Thoracic aorta (tissue), 2 donors: ENCODE results near the gene MCOLN3. TPM values are rescaled to one million over a fixed set of nuclear protein-coding genes. Genes with fewer than 3 reads are reported as not detected.
A peak's percentile ranks its signal among the peaks of the same experiment; 100 is the strongest.

Experiments
- ATAC-seq: fragments of 150-250 bp; one replicate; pipeline ENCODE4 v1.8.0; 2017; ENCODE audit warnings: low read depth; ENCODE audit not compliant: insufficient number of reproducible peaks, low FRiP score
- DNase-seq: peaks from one replicate; pipeline ENCODE4 v3.0.0-alpha.2; 2020; ENCODE audit warnings: low spot score
- H3K27ac ChIP-seq, 2 donors: fragments of 200-600 bp; sonication (generic); 1 replicate in 1 of 2; 2 replicates in 1 of 2; pipeline ENCODE4 v1.5.1; 2016; ENCODE audit warnings: mild to moderate bottlenecking in 2 of 2, moderate library complexity in 2 of 2
- H3K27me3 ChIP-seq: fragments of 200-600 bp; sonication (generic); replicated peaks from 2 replicates; pipeline ENCODE4 v1.6.0; 2016; ENCODE audit warnings: mild to moderate bottlenecking; ENCODE audit not compliant: insufficient read depth
- H3K36me3 ChIP-seq: fragments of 200-600 bp; sonication (generic); one replicate; pipeline ENCODE4 v1.5.1; 2016
- H3K4me1 ChIP-seq, 2 donors: fragments of 200-600 bp; sonication (generic); 1 replicate in 1 of 2; 2 replicates in 1 of 2; pipeline versions ENCODE4 v1.5.1 to v1.6.0; 2016; ENCODE audit warnings: low read depth in 2 of 2, mild to moderate bottlenecking in 1 of 2; ENCODE audit not compliant: control insufficient read depth in 1 of 2
- H3K4me3 ChIP-seq: fragments of 200-600 bp; sonication (generic); 2 replicates; pipeline ENCODE4 v1.5.1; 2016; ENCODE audit warnings: mild to moderate bottlenecking
- H3K9me3 ChIP-seq: fragments of 200-600 bp; sonication (generic); 2 replicates; pipeline ENCODE4 v1.5.1; 2016
- total RNA-seq, 2 donors: library from RNA; depleted of rRNA; stranded (reverse); fragments of >200 nt; gene quantifications; one replicate each; pipeline versions ENCODE4 v1.1.0 to v1.2.3, GENCODE V29; 2016
- TF ChIP-seq, protein P1 (sequence below): fragments of 200-600 bp; sonication (generic); IDR thresholded peaks from one replicate; pipeline ENCODE4 v1.5.1; 2019; ENCODE audit warnings: antibody characterized with exemption

The MCOLN3 gene
- total RNA-seq, 2 donors from 2014 or later, result 2.3 to 3.2 TPM

DNA sequence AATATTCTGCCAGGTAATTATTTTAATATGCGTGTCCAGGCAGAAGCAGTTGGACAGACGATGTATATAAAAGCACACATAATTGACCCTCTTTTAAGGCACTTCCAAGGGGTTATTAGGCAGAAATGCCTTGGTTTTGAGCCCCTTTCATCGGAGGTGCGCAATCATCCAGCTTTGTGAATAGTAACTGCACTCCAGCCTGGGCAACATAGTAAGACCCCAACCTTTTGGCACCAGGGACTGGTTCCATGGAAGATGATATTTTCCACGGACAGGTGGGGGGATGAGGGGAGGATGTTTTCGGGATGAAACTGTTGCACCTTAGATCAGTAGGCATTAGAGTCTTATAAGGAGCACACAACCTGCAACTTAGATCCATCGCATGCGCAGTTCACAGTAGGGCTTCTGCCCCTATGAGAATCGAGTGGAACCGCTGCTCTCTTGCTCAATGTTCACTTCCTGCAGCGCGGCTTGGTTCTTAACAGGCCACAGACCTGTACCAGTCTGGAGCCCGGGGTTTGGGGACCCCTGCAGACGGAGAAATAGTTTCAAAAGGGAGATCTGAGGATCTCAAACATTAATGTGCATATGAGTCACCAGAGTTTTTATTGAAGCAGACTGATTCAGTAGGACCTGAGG, 49.5 kb downstream of the MCOLN3 start:
- H3K27me3 ChIP-seq, result no peaks in the 10 kb centered on the region
- H3K27ac ChIP-seq, result no peak overlapping the region
- TF ChIP-seq, protein P1, sequence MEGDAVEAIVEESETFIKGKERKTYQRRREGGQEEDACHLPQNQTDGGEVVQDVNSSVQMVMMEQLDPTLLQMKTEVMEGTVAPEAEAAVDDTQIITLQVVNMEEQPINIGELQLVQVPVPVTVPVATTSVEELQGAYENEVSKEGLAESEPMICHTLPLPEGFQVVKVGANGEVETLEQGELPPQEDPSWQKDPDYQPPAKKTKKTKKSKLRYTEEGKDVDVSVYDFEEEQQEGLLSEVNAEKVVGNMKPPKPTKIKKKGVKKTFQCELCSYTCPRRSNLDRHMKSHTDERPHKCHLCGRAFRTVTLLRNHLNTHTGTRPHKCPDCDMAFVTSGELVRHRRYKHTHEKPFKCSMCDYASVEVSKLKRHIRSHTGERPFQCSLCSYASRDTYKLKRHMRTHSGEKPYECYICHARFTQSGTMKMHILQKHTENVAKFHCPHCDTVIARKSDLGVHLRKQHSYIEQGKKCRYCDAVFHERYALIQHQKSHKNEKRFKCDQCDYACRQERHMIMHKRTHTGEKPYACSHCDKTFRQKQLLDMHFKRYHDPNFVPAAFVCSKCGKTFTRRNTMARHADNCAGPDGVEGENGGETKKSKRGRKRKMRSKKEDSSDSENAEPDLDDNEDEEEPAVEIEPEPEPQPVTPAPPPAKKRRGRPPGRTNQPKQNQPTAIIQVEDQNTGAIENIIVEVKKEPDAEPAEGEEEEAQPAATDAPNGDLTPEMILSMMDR, result no peak
- no peak for ATAC-seq
- no peaks in the 10 kb centered on the region for H3K9me3 ChIP-seq
- DNase-seq, result no peak
- H3K36me3 ChIP-seq, result no peaks in the 10 kb centered on the region
- peaks cover 5 to 22% of the 10 kb centered on the region in 2 donors for H3K4me1 ChIP-seq
- peak overlapping the region; percentile 83 for H3K4me3 ChIP-seq

GRCh38 chr1:84997667-84998600, 50.4 kb downstream of the MCOLN3 start:
- no peak for ATAC-seq
- Histone ChIP-seq H3K4me1 (peaks cover 5 to 22% of the 10 kb centered on the region in 2 donors), H3K9me3 (no peaks in the 10 kb centered on the region), H3K27ac (no peak overlapping the region), H3K4me3 (peak overlapping the region; percentile 83), H3K36me3 (no peaks in the 10 kb centered on the region), H3K27me3 (no peaks in the 10 kb centered on the region)
- TF ChIP-seq, protein P1, result no peak
- no peak for DNase-seq

GRCh38 chr1:84996846-84997666, 51.2 kb downstream of the MCOLN3 start, which contains the start of gene MCOLN2:
MCOLN2 (minus strand) TSS chr1:84997113; CDS start chr1:84996872, 241 bp downstream.
- no peak within 1 kb of the TSS for H3K27ac ChIP-seq
- DNase-seq, result no peak
- peak within 1 kb of the TSS; percentile 83 for H3K4me3 ChIP-seq
- ATAC-seq, result no peak
- TF ChIP-seq, protein P1, result no peak
- H3K9me3 ChIP-seq, result no peaks in the 10 kb centered on the region
- H3K4me1 ChIP-seq, result peaks cover 5 to 22% of the 10 kb centered on the region in 2 donors
- no peaks in the 10 kb centered on the region for H3K27me3 ChIP-seq
- no peaks in the 10 kb centered on the region for H3K36me3 ChIP-seq

- Histone ChIP-seq H3K4me1 (peaks cover 5 to 22% of the 10 kb centered on the region in 2 donors), H3K27ac (no peak overlapping the region), H3K4me3 (peak overlapping the region; percentile 16), H3K9me3 (no peaks in the 10 kb centered on the region), H3K27me3 (no peaks in the 10 kb centered on the region), H3K36me3 (no peaks in the 10 kb centered on the region)
- ATAC-seq (no peak), DNase-seq (no peak)
- TF ChIP-seq, protein P1, result no peak
Observed at GRCh38 chr1:84995484-84996334, 52.6 kb downstream of the MCOLN3 start.
